GM23248 (cell line): ENCODE data around the gene CD47. TPM values are rescaled to one million over a fixed set of nuclear protein-coding genes. Genes with fewer than 3 reads are reported as not detected.

ENCODE experiments used
- DNase-seq: peaks from one replicate; pipeline ENCODE4 v3.0.0-alpha.2; 2015
- H2AFZ ChIP-seq: fragments of 200-600 bp; sonication (generic); 2 replicates; pipeline ENCODE4 v1.6.1; 2016; ENCODE audit warnings: antibody characterized with exemption
- H3F3A ChIP-seq: fragments of 200-600 bp; sonication (generic); 2 replicates; pipeline ENCODE4 v1.6.1; 2016; ENCODE audit warnings: mild to moderate bottlenecking, antibody characterized with exemption, mixed run types; ENCODE audit not compliant: insufficient read depth
- H3K27ac ChIP-seq: fragments of 200-600 bp; sonication (generic); 2 replicates; pipeline ENCODE4 v1.5.1; 2016; ENCODE audit warnings: mild to moderate bottlenecking
- H3K27me3 ChIP-seq: fragments of 200-600 bp; sonication (generic); replicated peaks from 2 replicates; pipeline ENCODE4 v1.6.1; 2016; ENCODE audit warnings: mild to moderate bottlenecking; ENCODE audit not compliant: insufficient read depth
- H3K36me3 ChIP-seq: fragments of 200-600 bp; sonication (generic); 2 replicates; pipeline ENCODE4 v1.6.1; 2016; ENCODE audit warnings: low read depth, mild to moderate bottlenecking
- H3K4me1 ChIP-seq: fragments of 200-600 bp; sonication (generic); 2 replicates; pipeline ENCODE4 v1.6.1; 2016; ENCODE audit warnings: mild to moderate bottlenecking; ENCODE audit not compliant: insufficient read depth
- H3K4me2 ChIP-seq: fragments of 200-600 bp; sonication (generic); one replicate; pipeline ENCODE4 v1.6.1; 2016; ENCODE audit warnings: mild to moderate bottlenecking; ENCODE audit not compliant: unreplicated experiment
- H3K4me3 ChIP-seq: fragments of 200-600 bp; sonication (generic); 2 replicates; pipeline ENCODE4 v1.5.1; 2016; ENCODE audit warnings: mild to moderate bottlenecking
- H3K79me2 ChIP-seq: fragments of 200-600 bp; sonication (generic); 2 replicates; pipeline ENCODE4 v1.6.1; 2016; ENCODE audit warnings: mild to moderate bottlenecking; ENCODE audit not compliant: insufficient read depth
- H3K9ac ChIP-seq: fragments of 200-600 bp; sonication (generic); 2 replicates; pipeline ENCODE4 v1.6.1; 2016; ENCODE audit warnings: mild to moderate bottlenecking
- H3K9me2 ChIP-seq: fragments of 200-600 bp; sonication (generic); 2 replicates; pipeline ENCODE4 v1.6.1; 2016; ENCODE audit warnings: mixed run types, mild to moderate bottlenecking, moderate library complexity; ENCODE audit not compliant: insufficient read depth
- H3K9me3 ChIP-seq: fragments of 200-600 bp; sonication (generic); one replicate; pipeline ENCODE4 v1.6.1; 2017; ENCODE audit warnings: low read depth
- H4K20me1 ChIP-seq: fragments of 200-600 bp; sonication (generic); 2 replicates; pipeline ENCODE4 v1.6.0; 2016; ENCODE audit not compliant: insufficient read depth
- EZH2 ChIP-seq: fragments of 200-600 bp; sonication (generic); IDR thresholded peaks from 2 replicates; pipeline ENCODE4 v1.6.1; 2018; ENCODE audit warnings: antibody characterized with exemption, mild to moderate bottlenecking; ENCODE audit not compliant: insufficient read depth, poor library complexity, severe bottlenecking
- EZH2phosphoT487 ChIP-seq: fragments of 200-600 bp; sonication (generic); IDR thresholded peaks from 2 replicates; pipeline ENCODE4 v1.6.1; 2018; ENCODE audit warnings: antibody characterized with exemption, moderate library complexity, mild to moderate bottlenecking, low read depth; ENCODE audit not compliant: insufficient read depth
- WGBS, 2 experiments: methylation state at CpG; one replicate each; pipeline ENCODE4 v1.1.6; 2015 to 2017; ENCODE audit warnings: low lambda C conversion rate in 2 of 2, low coverage in 1 of 2; ENCODE audit errors: missing lambda C conversion rate in 2 of 2; 5-methylcytosine and 5-hydroxymethylcytosine counted together
- in situ Hi-C: fragments of 300-500 bp; cut with MboI; formaldehyde crosslinking; loops from 2 replicates; pipeline ENCODE4 v1.15.0; 2020
- polyA plus RNA-seq: library from polyadenylated mRNA; unstranded; fragments of >200 nt; fragmentation: Nextera tagmentation; extraction: Ambion mirVana; gene quantifications from 2 replicates; pipeline ENCODE4 v1.2.1, GENCODE V29; 2016
- total RNA-seq: library from RNA; depleted of rRNA; stranded (reverse); fragments of >200 nt; shearing (Covaris generic); gene quantifications from 2 replicates; pipeline ENCODE4 v1.2.3, GENCODE V29; 2014

Gene CD47
- total and polyA plus RNA-seq, 2 experiments from 2014 or later = 97.3 to 120 TPM

GRCh38 chr3:108018552-108018951 is 72.3 kb downstream of the CD47 start:
- 56 to 60% methylated on average over 8 of the region's 8 CpGs for WGBS, 2 experiments
- Histone ChIP-seq H3K79me2 (no peaks in the 10 kb centered on the region), H3K27me3 (peaks cover 6% of the 10 kb centered on the region; the same call in 1 of the 2 replicates), H3K9ac (no peak overlapping the region), H3K4me3 (no peak overlapping the region), H3K4me1 (no peaks in the 10 kb centered on the region), H2AFZ (no peak overlapping the region), H3K36me3 (no peaks in the 10 kb centered on the region), H4K20me1 (no peaks in the 10 kb centered on the region), H3K27ac (no peak overlapping the region), H3F3A (no peaks in the 10 kb centered on the region), H3K4me2 (no peak overlapping the region), H3K9me2 (no peaks in the 10 kb centered on the region), H3K9me3 (no peaks in the 10 kb centered on the region)
- TF ChIP-seq EZH2phosphoT487 (no peak), EZH2 (no peak)
- no peak for DNase-seq
- in situ Hi-C loops = no loop called here

- TF ChIP-seq EZH2 = no peak
- TF ChIP-seq EZH2phosphoT487 = no peak
- no peaks in the 10 kb centered on the region for H3K4me1 ChIP-seq
- in situ Hi-C loops = no loop called here
- no peaks in the 10 kb centered on the region for H4K20me1 ChIP-seq
- no peak overlapping the region for H3K9ac ChIP-seq
- no peak for DNase-seq
- no peaks in the 10 kb centered on the region for H3K36me3 ChIP-seq
- H3K79me2 ChIP-seq = no peaks in the 10 kb centered on the region
- H3K27me3 ChIP-seq = peaks cover 6% of the 10 kb centered on the region; the same call in 1 of the 2 replicates
- no peaks in the 10 kb centered on the region for H3F3A ChIP-seq
- 80 to 82% methylated on average over 4 of the region's 4 CpGs for WGBS, 2 experiments
- no peak overlapping the region for H3K27ac ChIP-seq
- H2AFZ ChIP-seq = no peak overlapping the region
- H3K4me2 ChIP-seq = no peak overlapping the region
- no peaks in the 10 kb centered on the region for H3K9me2 ChIP-seq
- H3K4me3 ChIP-seq = no peak overlapping the region
- H3K9me3 ChIP-seq = no peaks in the 10 kb centered on the region
Measured at GRCh38 chr3:108017587-108017986, 73.2 kb downstream of the CD47 start.

- Histone ChIP-seq H3K36me3 (no peaks in the 10 kb centered on the region), H3K79me2 (no peaks in the 10 kb centered on the region), H3K9me2 (no peaks in the 10 kb centered on the region), H2AFZ (no peak overlapping the region), H3K9me3 (no peaks in the 10 kb centered on the region), H3K4me3 (no peak overlapping the region), H3K27ac (no peak overlapping the region), H4K20me1 (no peaks in the 10 kb centered on the region), H3K9ac (no peak overlapping the region), H3F3A (no peaks in the 10 kb centered on the region), H3K4me1 (no peaks in the 10 kb centered on the region), H3K27me3 (peaks cover 6% of the 10 kb centered on the region; the same call in 1 of the 2 replicates), H3K4me2 (no peak overlapping the region)
- WGBS, 2 experiments = 86 to 88% methylated on average over 2 of the region's 2 CpGs
- in situ Hi-C loops = no loop called here
- no peak for TF ChIP-seq EZH2
- no peak for TF ChIP-seq EZH2phosphoT487
- no peak for DNase-seq
Measured at GRCh38 chr3:108014943-108015342, 75.9 kb downstream of the CD47 start.

GRCh38 chr3:108013141-108014055 is 77.4 kb downstream of the CD47 start:
- Histone ChIP-seq H3K27me3 (no peaks in the 10 kb centered on the region; the same call in 1 of the 2 replicates), H3K36me3 (no peaks in the 10 kb centered on the region), H4K20me1 (no peaks in the 10 kb centered on the region), H3K4me1 (peaks cover 3% of the 10 kb centered on the region; the same call in 1 of the 2 replicates), H3K27ac (no peak overlapping the region), H3K4me3 (no peak overlapping the region), H2AFZ (no peak overlapping the region), H3K4me2 (no peak overlapping the region), H3K9me2 (no peaks in the 10 kb centered on the region), H3K79me2 (no peaks in the 10 kb centered on the region), H3K9me3 (no peaks in the 10 kb centered on the region), H3F3A (0 out of 2 replicates have a peak, but pooled peaks cover 3% of the 10 kb centered on the region), H3K9ac (no peak overlapping the region)
- in situ Hi-C loops = no loop called here
- TF ChIP-seq EZH2 = no peak
- TF ChIP-seq EZH2phosphoT487 = no peak
- DNase-seq = no peak
- 72 to 74% methylated on average over 8 of the region's 8 CpGs for WGBS, 2 experiments
